Keratinocyte (primary cell): Measurements from ENCODE around the gene PGAP6.

ENCODE experiments used
- CTCF ChIP-seq, 3 experiments: IDR thresholded peaks in 1 of 3; conservative IDR thresholded peaks in 1 of 3; optimal IDR thresholded peaks in 1 of 3; 2 replicates in 2 of 3; 3 replicates in 1 of 3; pipeline versions ENCODE3 to v1.5.1; 2011; ENCODE audit warnings: low read length in 3 of 3, mild to moderate bottlenecking in 3 of 3, moderate library complexity in 2 of 3, control low read depth in 1 of 3, inconsistent platforms in 1 of 3; ENCODE audit not compliant: insufficient read depth in 2 of 3; ENCODE audit errors: extremely low read depth in 1 of 3
- EZH2 ChIP-seq: IDR thresholded peaks from one replicate; pipeline ENCODE4 v1.6.1; 2012; ENCODE audit warnings: inconsistent platforms, mild to moderate bottlenecking, low read length, moderate library complexity

GRCh38 chr16:398561-399339, 17.0 kb upstream of the PGAP6 start:
- TF ChIP-seq CTCF (optimal IDR thresholded peaks at IDR 0.05 in 1 of 3, IDR thresholded peaks at IDR 0.05 in 1 of 3, conservative IDR thresholded peaks at IDR 0.05 in 1 of 3; ENCODE audit: extremely low read depth in 1 of 3, insufficient read depth in 2 of 3, low read length in 3 of 3) (no peak), EZH2 (no peak)
